ENCODE measurements around the gene CCDC34. TPM values are rescaled to one million over a fixed set of nuclear protein-coding genes. Genes with fewer than 3 reads are reported as not detected.

The CCDC34 gene
- total and polyA plus RNA-seq, 2 of the 8 experiments (the other 6 are each of a cell fraction or from before 2014, with no cell fraction given) = 7.7 to 24.3 TPM

DNA sequence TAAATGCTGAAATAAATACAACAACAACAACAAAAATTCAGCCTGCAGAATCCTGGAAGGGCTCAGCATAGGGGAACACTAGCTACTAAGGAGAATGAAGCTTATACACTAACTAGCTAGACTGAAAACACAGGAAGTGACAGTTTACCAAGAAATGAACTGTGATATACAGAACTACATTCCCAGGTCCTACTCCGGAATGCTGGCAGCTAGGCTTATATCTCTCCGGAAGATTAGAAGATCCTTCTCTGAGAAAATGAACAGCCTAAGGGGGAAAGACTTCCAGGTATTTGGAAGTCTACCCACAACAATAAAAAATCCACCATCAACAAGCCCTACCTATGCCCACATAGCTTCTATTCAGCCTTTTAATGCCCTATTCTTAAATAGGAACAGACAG lies 31.0 kb downstream of the CCDC34 start:
- Histone ChIP-seq H2AK5ac (ENCODE audit: low read depth, low read length) (no peak overlapping the region), H2AFZ (ENCODE audit: low read length) (no peak overlapping the region)
- CTCF ChIA-PET (ENCODE audit: partially characterized antibody) = interaction anchor here (0.7 to 1.3 kb wide), 4 partner anchors 8 to 192 kb away, joined by 3 read pairs; no protein-coding TSS in a partner anchor
- no peak for TF ChIP-seq KDM5A (IDR thresholded peaks at IDR 0.05; ENCODE audit: low read length)
- no peak for TF ChIP-seq KDM1A (IDR thresholded peaks at IDR 0.05; ENCODE audit: borderline replicate concordance, low read length)
- no peak for TF ChIP-seq JUN (IDR thresholded peaks at IDR 0.05; ENCODE audit: low read depth, low read length)
- TF ChIP-seq RBBP5 (IDR thresholded peaks at IDR 0.05; ENCODE audit: borderline replicate concordance, low read depth, low read length) = no peak
- no peak for TF ChIP-seq CBX5 (IDR thresholded peaks at IDR 0.05; ENCODE audit: low read depth, low read length)
- TF ChIP-seq, protein P1, sequence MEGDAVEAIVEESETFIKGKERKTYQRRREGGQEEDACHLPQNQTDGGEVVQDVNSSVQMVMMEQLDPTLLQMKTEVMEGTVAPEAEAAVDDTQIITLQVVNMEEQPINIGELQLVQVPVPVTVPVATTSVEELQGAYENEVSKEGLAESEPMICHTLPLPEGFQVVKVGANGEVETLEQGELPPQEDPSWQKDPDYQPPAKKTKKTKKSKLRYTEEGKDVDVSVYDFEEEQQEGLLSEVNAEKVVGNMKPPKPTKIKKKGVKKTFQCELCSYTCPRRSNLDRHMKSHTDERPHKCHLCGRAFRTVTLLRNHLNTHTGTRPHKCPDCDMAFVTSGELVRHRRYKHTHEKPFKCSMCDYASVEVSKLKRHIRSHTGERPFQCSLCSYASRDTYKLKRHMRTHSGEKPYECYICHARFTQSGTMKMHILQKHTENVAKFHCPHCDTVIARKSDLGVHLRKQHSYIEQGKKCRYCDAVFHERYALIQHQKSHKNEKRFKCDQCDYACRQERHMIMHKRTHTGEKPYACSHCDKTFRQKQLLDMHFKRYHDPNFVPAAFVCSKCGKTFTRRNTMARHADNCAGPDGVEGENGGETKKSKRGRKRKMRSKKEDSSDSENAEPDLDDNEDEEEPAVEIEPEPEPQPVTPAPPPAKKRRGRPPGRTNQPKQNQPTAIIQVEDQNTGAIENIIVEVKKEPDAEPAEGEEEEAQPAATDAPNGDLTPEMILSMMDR (IDR thresholded peaks at IDR 0.05; ENCODE audit: control extremely low read depth in 1 of 3, insufficient read depth in 1 of 3, low read depth in 1 of 3, low read length in 3 of 3) = no peak
- no peak for TF ChIP-seq JUND (IDR thresholded peaks at IDR 0.05; ENCODE audit: low read length)
- no peak for TF ChIP-seq TAF7 (optimal IDR thresholded peaks at IDR 0.05; ENCODE audit: borderline replicate concordance, low read depth, low read length)
- no peak for TF ChIP-seq ASH2L (IDR thresholded peaks at IDR 0.05; ENCODE audit: low read length)
- TF ChIP-seq HDAC2 (IDR thresholded peaks at IDR 0.05; ENCODE audit: borderline replicate concordance in 1 of 2, low read depth in 2 of 2, low read length in 2 of 2) = no peak
- no peak for TF ChIP-seq TBP (IDR thresholded peaks at IDR 0.05; ENCODE audit: low read depth, low read length)

More for the DNA sequence above, 31.0 kb downstream of the CCDC34 start:
- POLR2A ChIA-PET (ENCODE audit: partially characterized antibody) = no interaction called here
- Histone ChIP-seq H3K27me3 (replicated peaks in 1 of 4; ENCODE audit: control insufficient read depth in 3 of 4, extremely low read depth in 1 of 4, insufficient read depth in 3 of 4, low read length in 3 of 4) (no peaks in the 10 kb centered on the region), H3K79me2 (ENCODE audit: control insufficient read depth in 1 of 2, insufficient read depth in 2 of 2, low read length in 2 of 2) (no peaks in the 10 kb centered on the region), H3K56ac (replicated peaks; ENCODE audit: insufficient read length, low read depth, low read length) (no peak overlapping the region), H3K4me1 (replicated peaks in 1 of 4; ENCODE audit: control insufficient read depth in 3 of 4, insufficient read depth in 4 of 4, low read length in 3 of 4) (peaks cover 1 to 5% (median 3%) of the 10 kb centered on the region in 4 experiments; a peak in 4 of 7 replicates), H2BK5ac (ENCODE audit: low read depth, low read length) (no peak overlapping the region), H4K5ac (ENCODE audit: insufficient read length, low read depth, low read length) (no peak overlapping the region), H3K79me1 (ENCODE audit: low read depth, low read length) (no peaks in the 10 kb centered on the region), H4K20me1 (replicated peaks in 1 of 2; ENCODE audit: control insufficient read depth in 1 of 2, insufficient read depth in 2 of 2, low read length in 2 of 2) (no peaks in the 10 kb centered on the region), H4K91ac (replicated peaks; ENCODE audit: insufficient read length, low read length) (no peak overlapping the region), H2BK15ac (ENCODE audit: low read length) (no peak overlapping the region), H3K9me3 (ENCODE audit: insufficient read depth in 2 of 2, low read depth in 1 of 2, low read length in 1 of 2) (no peaks in the 10 kb centered on the region), H4K8ac (ENCODE audit: extremely low read depth, insufficient read depth, low read length) (no peak overlapping the region), H3K18ac (ENCODE audit: extremely low read depth, low read length) (no peak overlapping the region; the same call in 1 of the 2 replicates), H3K4me3 (ENCODE audit: extremely low read depth in 1 of 4, insufficient read depth in 2 of 4, low read depth in 3 of 4, low read length in 4 of 4) (no peak overlapping the region), H3K36me3 (ENCODE audit: control insufficient read depth in 2 of 4, insufficient read depth in 4 of 4, low read length in 3 of 4) (peaks cover 0 to 11% (median under 1%) of the 10 kb centered on the region in 4 experiments; a peak in 2 of 8 replicates), H3K14ac (ENCODE audit: insufficient read length) (no peak overlapping the region), H3K27ac (ENCODE audit: low read depth, low read length) (no peak overlapping the region), H3K23ac (ENCODE audit: insufficient read length) (no peak overlapping the region), H2BK12ac (ENCODE audit: low read depth, low read length) (no peak overlapping the region), H3K4ac (replicated peaks; ENCODE audit: insufficient read length, low read depth, low read length) (no peak overlapping the region), H3K4me2 (ENCODE audit: insufficient read depth in 1 of 2, low read depth in 2 of 2, low read length in 2 of 2) (no peak overlapping the region), H2BK120ac (replicated peaks; ENCODE audit: low read depth, low read length) (no peak overlapping the region), H3K23me2 (ENCODE audit: low read depth, low read length) (no peaks in the 10 kb centered on the region), H2BK20ac (ENCODE audit: low read length) (no peak overlapping the region), H3K9ac (replicated peaks in 1 of 4; ENCODE audit: extremely low read depth in 1 of 4, low read depth in 3 of 4, low read length in 3 of 4) (no peak overlapping the region)
- DNase-seq (ENCODE audit: low read depth in 1 of 2, low spot score in 2 of 2) (no peak), FAIRE-seq (no peak)
- 81% methylated on average over 2 of the region's 2 CpGs; no CpG with 5 or more reads in 1 of the 2 experiments for WGBS, 2 experiments (ENCODE audit: extremely low coverage in 1 of 2, insufficient coverage in 1 of 2, insufficient read length in 1 of 2, insufficient replicate concordance in 2 of 2, low coverage in 1 of 2, low lambda C conversion rate in 2 of 2, missing lambda C conversion rate in 1 of 2)

Measured in H1 (cell line).